ENCODE measurements around the gene SLC25A12. TPM values are rescaled to one million over a fixed set of nuclear protein-coding genes. Genes with fewer than 3 reads are reported as not detected.

The SLC25A12 gene
- total and polyA plus RNA-seq, 7 donors, result 12.0 to 77.8 (median 53.5) TPM

DNA sequence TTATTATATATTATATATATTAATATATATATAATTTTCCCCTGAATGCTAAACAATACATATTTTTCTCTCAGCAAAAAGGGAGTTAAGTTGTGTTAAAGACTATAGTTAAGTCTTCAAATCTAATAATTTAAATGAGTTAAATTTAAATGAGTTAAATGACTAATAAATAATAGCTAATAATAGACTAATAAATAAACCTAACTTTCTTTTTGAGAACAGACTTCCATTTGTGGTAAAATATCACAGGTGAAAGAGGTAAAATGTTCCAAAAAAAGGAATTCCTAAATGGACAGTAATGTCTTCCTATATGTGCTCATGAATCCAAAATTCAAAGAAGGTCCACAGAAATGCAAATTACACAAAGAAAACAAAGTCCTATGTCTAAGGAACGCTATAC lies 74.6 kb downstream of the SLC25A12 start:
- WGBS, 2 donors, result 89 to 96% methylated on average over 1 of the region's 1 CpG
- Histone ChIP-seq H3K27ac (no peak overlapping the region), H3K4me1 (no peaks in the 10 kb centered on the region), H3K36me3 (peaks cover 0 to 11% (median 0%) of the 10 kb centered on the region in 4 donors), H3K4me3 (no peak overlapping the region), H3K9me3 (no peaks in the 10 kb centered on the region), H3K27me3 (no peaks in the 10 kb centered on the region)
- no peak for DNase-seq
- no peak for TF ChIP-seq POLR2AphosphoS5 (IDR thresholded peaks at IDR 0.05)
- TF ChIP-seq, protein P1, sequence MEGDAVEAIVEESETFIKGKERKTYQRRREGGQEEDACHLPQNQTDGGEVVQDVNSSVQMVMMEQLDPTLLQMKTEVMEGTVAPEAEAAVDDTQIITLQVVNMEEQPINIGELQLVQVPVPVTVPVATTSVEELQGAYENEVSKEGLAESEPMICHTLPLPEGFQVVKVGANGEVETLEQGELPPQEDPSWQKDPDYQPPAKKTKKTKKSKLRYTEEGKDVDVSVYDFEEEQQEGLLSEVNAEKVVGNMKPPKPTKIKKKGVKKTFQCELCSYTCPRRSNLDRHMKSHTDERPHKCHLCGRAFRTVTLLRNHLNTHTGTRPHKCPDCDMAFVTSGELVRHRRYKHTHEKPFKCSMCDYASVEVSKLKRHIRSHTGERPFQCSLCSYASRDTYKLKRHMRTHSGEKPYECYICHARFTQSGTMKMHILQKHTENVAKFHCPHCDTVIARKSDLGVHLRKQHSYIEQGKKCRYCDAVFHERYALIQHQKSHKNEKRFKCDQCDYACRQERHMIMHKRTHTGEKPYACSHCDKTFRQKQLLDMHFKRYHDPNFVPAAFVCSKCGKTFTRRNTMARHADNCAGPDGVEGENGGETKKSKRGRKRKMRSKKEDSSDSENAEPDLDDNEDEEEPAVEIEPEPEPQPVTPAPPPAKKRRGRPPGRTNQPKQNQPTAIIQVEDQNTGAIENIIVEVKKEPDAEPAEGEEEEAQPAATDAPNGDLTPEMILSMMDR (IDR thresholded peaks at IDR 0.05), result no peak
- no peak for TF ChIP-seq POLR2A (IDR thresholded peaks at IDR 0.05)
- no peak for TF ChIP-seq EP300 (IDR thresholded peaks at IDR 0.05)
- intact Hi-C loops (cut with DNase I), result no loop called here

- WGBS, 2 donors, result 93 to 96% methylated on average over 5 of the region's 5 CpGs
- TF ChIP-seq POLR2A (IDR thresholded peaks at IDR 0.05) (no peak), EP300 (IDR thresholded peaks at IDR 0.05) (no peak), POLR2AphosphoS5 (IDR thresholded peaks at IDR 0.05) (no peak)
- TF ChIP-seq, protein P1 (IDR thresholded peaks at IDR 0.05), result no peak
- Histone ChIP-seq H3K4me1 (peaks cover 0 to 18% (median 4%) of the 10 kb centered on the region in 4 donors), H3K27ac (no peak overlapping the region), H3K9me3 (no peaks in the 10 kb centered on the region), H3K36me3 (peaks cover 0 to 25% (median 0%) of the 10 kb centered on the region in 4 donors), H3K4me3 (no peak overlapping the region), H3K27me3 (no peaks in the 10 kb centered on the region)
- DNase-seq, result no peak
- intact Hi-C loops (cut with DNase I), result loop anchor here (5.0 kb wide), 1 partner anchor 297 kb away; no protein-coding TSS in a partner anchor
These were observed 79.2 kb downstream of the SLC25A12 start for GRCh38 chr2:171814883-171815282.

- H3K36me3 ChIP-seq, result peaks cover 0 to 32% (median 3%) of the 10 kb centered on the region in 4 donors
- H3K9me3 ChIP-seq, result no peaks in the 10 kb centered on the region
- DNase-seq, result no peak
- no peaks in the 10 kb centered on the region for H3K27me3 ChIP-seq
- H3K4me1 ChIP-seq, result peaks cover 0 to 19% (median 4%) of the 10 kb centered on the region in 4 donors
- H3K27ac ChIP-seq, result no peak overlapping the region
- no peak overlapping the region for H3K4me3 ChIP-seq
- TF ChIP-seq POLR2A (IDR thresholded peaks at IDR 0.05) (no peak), POLR2AphosphoS5 (IDR thresholded peaks at IDR 0.05) (no peak), EP300 (IDR thresholded peaks at IDR 0.05) (no peak)
- TF ChIP-seq, protein P1 (IDR thresholded peaks at IDR 0.05), result no peak
- 90 to 93% methylated on average over 6 of the region's 6 CpGs for WGBS, 2 donors
- intact Hi-C loops (cut with DNase I), result loop anchor here (5.0 kb wide), 1 partner anchor 298 kb away; no protein-coding TSS in a partner anchor
These were observed 79.9 kb downstream of the SLC25A12 start for GRCh38 chr2:171814174-171814573.

- no peak for TF ChIP-seq EP300 (IDR thresholded peaks at IDR 0.05)
- TF ChIP-seq POLR2AphosphoS5 (IDR thresholded peaks at IDR 0.05), result no peak
- TF ChIP-seq, protein P1 (IDR thresholded peaks at IDR 0.05), result no peak
- no peak for TF ChIP-seq POLR2A (IDR thresholded peaks at IDR 0.05)
- no peak overlapping the region for H3K27ac ChIP-seq
- H3K36me3 ChIP-seq, result peaks cover 0 to 32% (median 3%) of the 10 kb centered on the region in 4 donors
- H3K4me3 ChIP-seq, result no peak overlapping the region
- no peak for DNase-seq
- H3K9me3 ChIP-seq, result no peaks in the 10 kb centered on the region
- WGBS, 2 donors, result 95 to 97% methylated on average over 5 of the region's 5 CpGs
- peaks cover 0 to 19% (median 4%) of the 10 kb centered on the region in 4 donors for H3K4me1 ChIP-seq
- H3K27me3 ChIP-seq, result no peaks in the 10 kb centered on the region
- intact Hi-C loops (cut with DNase I), result loop anchor here (5.0 kb wide), 1 partner anchor 299 kb away; no protein-coding TSS in a partner anchor
These were observed 80.3 kb downstream of the SLC25A12 start for GRCh38 chr2:171813729-171814128.

- Histone ChIP-seq H3K36me3 (peaks cover 0 to 32% (median 3%) of the 10 kb centered on the region in 4 donors), H3K4me1 (peaks cover 0 to 19% (median 4%) of the 10 kb centered on the region in 4 donors), H3K27ac (no peak overlapping the region), H3K4me3 (no peak overlapping the region), H3K9me3 (no peaks in the 10 kb centered on the region), H3K27me3 (no peaks in the 10 kb centered on the region)
- DNase-seq, result no peak
- 93 to 94% methylated on average over 3 of the region's 3 CpGs for WGBS, 2 donors
- intact Hi-C loops (cut with DNase I), result loop anchor here (5.0 kb wide), 1 partner anchor 299 kb away; no protein-coding TSS in a partner anchor
- TF ChIP-seq, protein P1 (IDR thresholded peaks at IDR 0.05), result no peak
- TF ChIP-seq POLR2AphosphoS5 (IDR thresholded peaks at IDR 0.05), result no peak
- no peak for TF ChIP-seq EP300 (IDR thresholded peaks at IDR 0.05)
- TF ChIP-seq POLR2A (IDR thresholded peaks at IDR 0.05), result no peak
These were observed 80.9 kb downstream of the SLC25A12 start for GRCh38 chr2:171813126-171813525.

All from sigmoid colon (tissue), 7 donors.